ENCODE results near the gene TMEM132D.

GRCh38 chr12:129068684-129069083 lies 835.1 kb downstream of the TMEM132D start:
- TF ChIP-seq KAT7 (CRISPR knock-in tag; IDR thresholded peaks at IDR 0.05; ENCODE audit: borderline replicate concordance) (no peak), NR2C2 (CRISPR knock-in tag; IDR thresholded peaks at IDR 0.05) (no peak), CTCF (IDR thresholded peaks at IDR 0.05) (no peak), SMAD4 (CRISPR knock-in tag; IDR thresholded peaks at IDR 0.05) (no peak), MAX (CRISPR knock-in tag; IDR thresholded peaks at IDR 0.05) (no peak), TCF7 (CRISPR knock-in tag; IDR thresholded peaks at IDR 0.05; ENCODE audit: low read depth) (no peak), NFYB (CRISPR knock-in tag; conservative IDR thresholded peaks at IDR 0.05; ENCODE audit: low read depth) (no peak), TP53 (CRISPR knock-in tag; IDR thresholded peaks at IDR 0.05) (no peak), FOXK1 (CRISPR knock-in tag; IDR thresholded peaks at IDR 0.05) (no peak), USF2 (CRISPR knock-in tag; IDR thresholded peaks at IDR 0.05) (no peak), NR1H2 (CRISPR knock-in tag; IDR thresholded peaks at IDR 0.05) (no peak)
- TF ChIP-seq, protein P1, sequence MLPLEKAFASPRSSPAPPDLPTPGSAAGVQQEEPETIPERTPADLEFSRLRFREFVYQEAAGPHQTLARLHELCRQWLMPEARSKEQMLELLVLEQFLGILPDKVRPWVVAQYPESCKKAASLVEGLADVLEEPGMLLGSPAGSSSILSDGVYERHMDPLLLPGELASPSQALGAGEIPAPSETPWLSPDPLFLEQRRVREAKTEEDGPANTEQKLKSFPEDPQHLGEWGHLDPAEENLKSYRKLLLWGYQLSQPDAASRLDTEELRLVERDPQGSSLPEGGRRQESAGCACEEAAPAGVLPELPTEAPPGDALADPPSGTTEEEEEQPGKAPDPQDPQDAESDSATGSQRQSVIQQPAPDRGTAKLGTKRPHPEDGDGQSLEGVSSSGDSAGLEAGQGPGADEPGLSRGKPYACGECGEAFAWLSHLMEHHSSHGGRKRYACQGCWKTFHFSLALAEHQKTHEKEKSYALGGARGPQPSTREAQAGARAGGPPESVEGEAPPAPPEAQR (CRISPR knock-in tag; IDR thresholded peaks at IDR 0.05): no peak
- TF ChIP-seq, protein P2, sequence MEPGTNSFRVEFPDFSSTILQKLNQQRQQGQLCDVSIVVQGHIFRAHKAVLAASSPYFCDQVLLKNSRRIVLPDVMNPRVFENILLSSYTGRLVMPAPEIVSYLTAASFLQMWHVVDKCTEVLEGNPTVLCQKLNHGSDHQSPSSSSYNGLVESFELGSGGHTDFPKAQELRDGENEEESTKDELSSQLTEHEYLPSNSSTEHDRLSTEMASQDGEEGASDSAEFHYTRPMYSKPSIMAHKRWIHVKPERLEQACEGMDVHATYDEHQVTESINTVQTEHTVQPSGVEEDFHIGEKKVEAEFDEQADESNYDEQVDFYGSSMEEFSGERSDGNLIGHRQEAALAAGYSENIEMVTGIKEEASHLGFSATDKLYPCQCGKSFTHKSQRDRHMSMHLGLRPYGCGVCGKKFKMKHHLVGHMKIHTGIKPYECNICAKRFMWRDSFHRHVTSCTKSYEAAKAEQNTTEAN (CRISPR knock-in tag; IDR thresholded peaks at IDR 0.05): no peak

All from WTC11 (cell line).